Stimulated activated CD8-positive, alpha-beta memory T cell treated with anti-CD3 and anti-CD28 coated beads, Interleukin-15, amount 100 ng/mL, for 1 hour (primary cell): ENCODE data around the gene ZNF787.
A peak's percentile ranks its signal among the peaks of the same experiment; 100 is the strongest.
"Not testable (repeated sequence)": the region's sequence is repeated elsewhere in the genome, so short reads cannot be mapped to it uniquely, and the experiment has no call there.

Source experiments
- DNase-seq: peaks from one replicate; pipeline ENCODE4 v3.0.0-alpha.2; 2020; ENCODE audit warnings: low read depth

ZNF787 gene

DNA sequence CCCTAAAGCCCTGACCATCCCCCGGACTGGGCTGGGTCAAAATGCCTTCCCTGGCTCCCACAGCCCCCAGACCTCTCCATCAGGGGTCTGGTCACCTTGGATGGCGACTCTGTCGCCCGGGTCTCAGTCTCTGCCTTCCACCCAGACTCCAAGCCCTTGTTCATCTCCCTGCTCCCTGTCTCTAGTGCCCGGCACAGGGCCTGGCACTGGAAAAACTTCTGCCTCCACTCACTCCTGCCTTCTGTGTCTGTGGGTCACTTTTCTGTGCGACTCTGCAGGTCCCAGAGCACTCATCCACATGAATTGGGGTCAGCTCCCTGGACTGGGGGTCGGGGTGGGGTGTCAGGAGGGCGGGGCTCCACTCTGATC lies 1.1 kb downstream of the ZNF787 start:
- DNase-seq = no peak

- no peak for DNase-seq
Observed at GRCh38 chr19:56119582-56119978, 1.5 kb downstream of the ZNF787 start.

- DNase-seq = no peak
Observed at GRCh38 chr19:56118666-56119581, 2.2 kb downstream of the ZNF787 start.

GRCh38 chr19:56117889-56118288 lies 3.2 kb downstream of the ZNF787 start:
- no peak for DNase-seq

- DNase-seq = no peak
Observed at GRCh38 chr19:56117376-56117884, 3.7 kb downstream of the ZNF787 start.

- no peak for DNase-seq
Observed at GRCh38 chr19:56116606-56117005, 4.5 kb downstream of the ZNF787 start.

DNA sequence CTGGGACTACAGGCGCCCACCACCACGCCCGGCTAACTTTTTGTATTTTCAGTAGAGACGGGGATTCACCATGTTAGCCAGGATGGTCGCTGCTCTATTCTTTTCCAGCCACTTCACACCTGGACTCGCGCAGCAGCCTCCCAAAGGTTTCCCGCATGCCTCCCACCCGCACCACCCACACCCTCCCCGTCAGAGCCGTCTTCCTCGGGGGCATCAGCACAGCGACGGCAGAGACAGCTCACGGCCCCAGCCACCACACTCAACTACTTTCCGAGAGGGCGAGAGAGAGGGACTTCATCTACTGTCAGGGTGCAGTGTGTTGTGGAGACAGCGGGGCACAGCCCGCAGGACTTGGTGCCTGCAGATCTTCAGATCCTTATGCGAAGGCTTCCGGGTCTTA lies 5.6 kb downstream of the ZNF787 start:
- no peak for DNase-seq

- DNase-seq = no peak
Observed at GRCh38 chr19:56114778-56115110, 6.4 kb downstream of the ZNF787 start.

- DNase-seq = no peak
Observed at GRCh38 chr19:56114051-56114777, 6.9 kb downstream of the ZNF787 start.

GRCh38 chr19:56113074-56113632 lies 7.9 kb downstream of the ZNF787 start:
- DNase-seq = no peak

- DNase-seq = no peak
Observed at GRCh38 chr19:56112313-56112709, 8.8 kb downstream of the ZNF787 start.

GRCh38 chr19:56111601-56112312 lies 9.3 kb downstream of the ZNF787 start:
- DNase-seq = peak; percentile 19

DNA sequence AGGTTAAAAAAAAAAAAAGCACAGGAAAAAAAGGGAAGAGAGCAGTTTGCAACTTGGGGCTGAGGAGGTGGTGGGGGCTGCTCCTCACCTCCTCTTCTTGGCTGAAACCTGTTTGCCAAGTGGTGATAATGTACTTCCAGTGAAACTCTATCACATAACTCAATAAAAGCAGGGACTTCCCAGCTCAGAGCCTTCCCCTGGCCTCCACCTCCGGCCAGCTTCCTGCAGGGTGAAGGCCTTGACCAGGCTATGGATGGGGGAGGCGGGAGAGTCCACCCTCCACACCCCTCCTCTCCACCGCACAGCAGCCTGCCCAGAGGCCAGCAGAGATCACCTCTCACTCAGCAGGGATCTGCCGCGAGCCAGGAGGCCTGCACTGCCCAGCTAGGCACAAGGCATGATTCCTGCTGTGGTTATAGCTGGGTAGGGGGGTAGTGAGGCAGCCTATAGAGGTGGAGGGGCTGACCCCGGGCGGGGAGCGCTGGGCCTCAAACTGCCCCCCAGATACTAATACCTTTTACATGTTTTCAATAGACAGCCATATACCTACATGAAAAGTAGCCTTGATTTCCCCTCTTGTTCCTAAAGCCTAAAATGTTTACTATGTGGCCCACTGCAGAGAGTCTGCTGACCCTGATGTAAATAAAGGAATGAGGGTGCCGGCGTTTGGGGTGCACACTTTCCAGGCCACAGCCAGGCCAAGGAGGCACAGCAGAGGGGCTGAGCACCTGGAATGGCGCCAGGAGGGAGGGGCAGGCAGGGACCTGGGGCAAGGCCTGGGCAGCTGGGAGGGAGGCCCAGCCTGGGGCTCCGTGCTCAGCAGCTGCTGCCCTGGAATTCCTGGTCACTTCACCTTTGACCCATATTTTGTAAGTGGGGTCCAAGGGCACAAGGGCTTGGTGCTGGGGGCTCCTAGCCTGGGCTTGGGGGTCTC lies 10.3 kb downstream of the ZNF787 start:
- DNase-seq = no peak

GRCh38 chr19:56109226-56109625 lies 11.9 kb downstream of the ZNF787 start:
- DNase-seq = no peak

DNA sequence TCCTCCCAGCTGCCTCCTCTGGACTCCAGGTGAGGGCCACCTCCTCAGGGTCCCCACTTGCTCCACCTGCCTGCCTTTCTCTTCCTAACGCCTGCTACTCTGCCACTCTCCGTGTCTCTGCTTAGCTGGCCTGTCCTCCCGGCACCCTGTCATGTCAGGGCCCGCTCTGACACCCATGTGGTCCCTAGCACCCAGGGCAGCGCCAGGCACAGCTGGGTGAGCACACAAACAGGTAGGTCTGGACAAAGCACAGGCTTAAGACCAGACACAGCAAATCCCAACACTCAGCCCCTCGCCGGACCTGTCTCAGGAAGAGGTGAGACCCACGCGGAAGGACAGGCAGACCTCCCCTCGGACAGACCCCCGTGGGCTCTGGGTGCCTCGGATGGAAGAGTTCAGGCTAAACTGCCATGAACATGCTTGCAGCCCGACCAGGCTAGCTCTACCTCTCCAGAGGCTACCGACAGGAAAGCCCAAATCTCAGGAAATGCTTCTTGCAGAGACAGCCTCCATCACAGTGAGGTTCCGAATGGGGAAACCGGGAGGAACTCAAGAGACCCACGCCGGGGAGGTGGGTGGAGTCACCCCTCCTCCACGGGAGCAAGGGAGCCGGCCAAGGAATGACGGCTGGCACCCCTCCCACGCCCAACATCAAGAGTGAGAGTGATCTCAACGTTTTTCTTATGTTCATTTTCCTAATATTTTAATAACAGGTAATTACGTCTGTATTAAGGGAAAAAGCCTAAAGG lies 12.5 kb downstream of the ZNF787 start:
- no peak for DNase-seq

DNA sequence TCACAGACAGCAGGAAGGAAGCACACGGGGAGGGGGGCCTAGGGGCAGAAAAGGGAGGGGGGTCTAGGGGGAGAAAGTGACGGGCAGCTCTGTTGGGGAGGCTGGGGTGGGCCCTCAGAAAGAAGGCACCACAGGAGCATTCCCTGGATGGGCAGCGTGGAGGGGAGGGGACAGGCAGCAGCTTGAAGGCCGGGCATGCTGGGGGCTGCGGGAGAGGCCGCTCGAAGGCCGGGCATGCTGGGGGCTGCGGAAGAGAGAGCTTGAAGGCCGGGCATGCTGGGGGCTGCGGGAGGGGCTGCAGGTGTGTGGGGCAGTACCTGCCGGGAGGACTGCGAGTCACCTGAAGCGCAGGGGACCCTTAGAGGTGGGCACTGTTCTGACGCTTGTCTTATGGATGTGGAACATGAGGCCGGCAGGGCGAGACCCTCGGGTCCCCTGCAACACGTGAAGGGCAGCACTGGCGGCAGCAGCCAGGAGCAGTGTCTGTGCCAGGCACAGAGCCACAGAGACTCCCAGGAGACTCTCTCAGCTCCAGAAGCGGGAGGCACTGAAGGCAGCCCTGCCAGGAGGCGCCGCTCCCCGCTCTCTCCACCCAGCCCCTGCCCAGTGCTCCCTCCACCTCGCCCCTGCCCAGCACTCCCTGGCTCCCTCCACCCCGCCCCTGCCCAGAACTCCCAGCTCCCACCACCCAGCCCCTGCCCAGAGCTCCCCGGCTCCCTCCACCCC lies 13.3 kb downstream of the ZNF787 start:
- no peak for DNase-seq

DNA sequence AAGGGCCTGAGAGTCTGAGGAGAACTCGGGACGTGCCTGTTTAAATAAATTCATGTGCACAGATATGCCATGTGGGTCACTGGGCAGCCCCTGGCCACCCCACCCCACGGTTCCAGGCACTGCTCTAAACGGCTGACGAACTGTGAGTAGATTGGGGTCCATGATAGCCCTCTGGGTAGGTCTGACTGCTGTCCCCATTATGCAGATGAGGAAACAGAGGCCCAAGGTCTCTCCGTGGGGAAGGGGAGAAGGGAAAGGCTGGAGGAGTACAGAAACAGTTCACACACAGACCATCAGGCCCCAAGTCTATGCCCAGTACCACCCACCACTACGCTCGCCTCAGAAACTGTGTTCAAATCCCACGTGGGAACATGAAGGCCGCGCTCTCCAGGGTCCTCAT lies 14.1 kb downstream of the ZNF787 start:
- DNase-seq = no peak

DNA sequence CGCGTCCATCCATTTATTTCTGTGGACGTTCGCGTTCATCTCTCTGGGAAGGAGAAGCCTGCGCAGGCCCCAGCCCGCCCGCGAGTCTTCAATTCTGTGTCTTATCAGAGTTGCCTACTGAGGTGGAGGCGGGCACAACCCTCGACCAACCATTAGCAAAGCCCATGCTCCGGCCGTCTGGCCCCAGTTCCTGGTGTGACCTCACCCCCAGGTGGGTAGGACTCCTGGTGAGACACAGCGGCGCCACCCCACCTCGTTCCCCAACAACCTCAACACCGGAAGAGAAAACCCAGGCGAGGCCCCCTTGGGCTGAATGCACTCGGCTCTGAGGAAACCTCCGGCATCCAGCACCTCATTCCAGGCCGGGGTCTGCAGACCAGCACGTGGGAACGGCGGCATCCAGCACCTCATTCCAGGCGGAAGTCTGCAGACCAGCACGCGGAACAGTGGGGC lies 14.7 kb downstream of the ZNF787 start:
- DNase-seq = no peak

GRCh38 chr19:56105831-56106396 lies 15.2 kb downstream of the ZNF787 start:
- not testable (repeated sequence) for DNase-seq
